ENCODE data around the gene PEX11B.

Gene PEX11B

DNA sequence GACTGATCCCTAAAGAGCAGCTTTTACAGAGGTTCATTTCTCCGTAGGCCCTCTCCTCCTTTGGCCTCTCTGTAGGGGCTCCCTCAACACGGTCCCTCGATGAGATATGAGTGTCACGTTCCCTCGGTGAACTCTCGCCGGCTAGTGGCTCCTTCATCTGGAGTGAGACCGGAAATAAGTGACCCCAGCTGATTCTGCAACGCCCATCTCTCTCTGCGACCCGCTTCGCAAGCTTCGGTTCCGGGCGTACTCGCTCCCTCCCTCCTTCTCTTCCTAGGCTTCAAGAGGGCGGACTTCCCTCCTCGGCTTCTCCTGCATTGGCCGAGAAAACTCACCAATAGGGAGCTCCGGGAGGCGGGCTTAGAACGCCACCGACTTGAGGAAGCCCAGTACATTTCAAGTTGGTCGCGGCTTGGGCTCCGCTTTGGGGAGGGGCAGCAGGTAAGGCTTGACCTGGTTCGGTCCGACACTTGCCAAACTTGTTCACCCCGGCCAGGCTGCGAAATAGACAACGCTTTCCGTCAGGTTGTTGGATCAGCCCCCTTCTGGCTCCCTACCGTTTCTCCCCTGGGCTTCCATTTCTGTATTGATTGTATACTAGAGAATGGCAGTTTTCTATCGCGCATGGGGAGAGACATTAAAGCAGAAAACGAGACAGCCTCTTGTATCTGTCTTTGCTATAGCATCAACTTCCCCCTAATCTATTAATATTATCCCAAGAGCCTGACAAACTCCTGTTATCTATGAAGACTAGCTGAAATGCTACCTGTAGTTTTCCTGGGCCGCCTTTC, 46.0 kb upstream of the PEX11B start, which contains the start of the genes ANKRD34A and POLR3GL (continued):
- TF ChIP-seq PRDM6 (tag by site-specific recombination; IDR thresholded peaks at IDR 0.05) (no peak), GLI4 (tag by site-specific recombination; IDR thresholded peaks at IDR 0.05) (no peak), TCF7L2 (IDR thresholded peaks at IDR 0.05; ENCODE audit: borderline replicate concordance, low read depth, low read length) (no peak), ZBTB1 (tag by site-specific recombination; IDR thresholded peaks at IDR 0.05) (no peak), ZSCAN4 (tag by site-specific recombination; IDR thresholded peaks at IDR 0.05) (no peak), ZNF184 (tag by site-specific recombination; IDR thresholded peaks at IDR 0.05) (no peak), ZNF548 (tag by site-specific recombination; IDR thresholded peaks at IDR 0.05) (no peak), ZNF324 (tag by site-specific recombination; IDR thresholded peaks at IDR 0.05) (no peak), ZNF596 (tag by site-specific recombination; IDR thresholded peaks at IDR 0.05) (0 out of 2 replicates have a peak, but pooled peaks have one; percentile 24), ZFP69B (tag by site-specific recombination; IDR thresholded peaks at IDR 0.05) (no peak), PRDM10 (tag by site-specific recombination; IDR thresholded peaks at IDR 0.05) (peak; percentile 87), KLF10 (tag by site-specific recombination; IDR thresholded peaks at IDR 0.05) (peak; percentile 41; the same call in 1 of the 2 replicates), TRIM28 (IDR thresholded peaks at IDR 0.05; ENCODE audit: borderline replicate concordance, low read length) (peak; percentile 79; the same call in 1 of the 2 replicates), ZBTB17 (tag by site-specific recombination; IDR thresholded peaks at IDR 0.05) (peak; percentile 77), SP2 (tag by site-specific recombination; IDR thresholded peaks at IDR 0.05) (peak; percentile 98), ZSCAN23 (tag by site-specific recombination; IDR thresholded peaks at IDR 0.05) (no peak), PBX3 (CRISPR knock-in tag; IDR thresholded peaks at IDR 0.05) (no peak), SP7 (tag by site-specific recombination; IDR thresholded peaks at IDR 0.05) (no peak; the same call in 1 of the 2 replicates), ZNF132 (tag by site-specific recombination; IDR thresholded peaks at IDR 0.05; ENCODE audit: borderline replicate concordance) (no peak)
- TF ChIP-seq, protein P1, sequence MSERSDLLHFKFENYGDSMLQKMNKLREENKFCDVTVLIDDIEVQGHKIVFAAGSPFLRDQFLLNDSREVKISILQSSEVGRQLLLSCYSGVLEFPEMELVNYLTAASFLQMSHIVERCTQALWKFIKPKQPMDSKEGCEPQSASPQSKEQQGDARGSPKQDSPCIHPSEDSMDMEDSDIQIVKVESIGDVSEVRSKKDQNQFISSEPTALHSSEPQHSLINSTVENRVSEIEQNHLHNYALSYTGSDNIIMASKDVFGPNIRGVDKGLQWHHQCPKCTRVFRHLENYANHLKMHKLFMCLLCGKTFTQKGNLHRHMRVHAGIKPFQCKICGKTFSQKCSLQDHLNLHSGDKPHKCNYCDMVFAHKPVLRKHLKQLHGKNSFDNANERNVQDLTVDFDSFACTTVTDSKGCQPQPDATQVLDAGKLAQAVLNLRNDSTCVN (tag by site-specific recombination; optimal IDR thresholded peaks at IDR 0.05) = peak; percentile 24
- TF ChIP-seq, protein P2, sequence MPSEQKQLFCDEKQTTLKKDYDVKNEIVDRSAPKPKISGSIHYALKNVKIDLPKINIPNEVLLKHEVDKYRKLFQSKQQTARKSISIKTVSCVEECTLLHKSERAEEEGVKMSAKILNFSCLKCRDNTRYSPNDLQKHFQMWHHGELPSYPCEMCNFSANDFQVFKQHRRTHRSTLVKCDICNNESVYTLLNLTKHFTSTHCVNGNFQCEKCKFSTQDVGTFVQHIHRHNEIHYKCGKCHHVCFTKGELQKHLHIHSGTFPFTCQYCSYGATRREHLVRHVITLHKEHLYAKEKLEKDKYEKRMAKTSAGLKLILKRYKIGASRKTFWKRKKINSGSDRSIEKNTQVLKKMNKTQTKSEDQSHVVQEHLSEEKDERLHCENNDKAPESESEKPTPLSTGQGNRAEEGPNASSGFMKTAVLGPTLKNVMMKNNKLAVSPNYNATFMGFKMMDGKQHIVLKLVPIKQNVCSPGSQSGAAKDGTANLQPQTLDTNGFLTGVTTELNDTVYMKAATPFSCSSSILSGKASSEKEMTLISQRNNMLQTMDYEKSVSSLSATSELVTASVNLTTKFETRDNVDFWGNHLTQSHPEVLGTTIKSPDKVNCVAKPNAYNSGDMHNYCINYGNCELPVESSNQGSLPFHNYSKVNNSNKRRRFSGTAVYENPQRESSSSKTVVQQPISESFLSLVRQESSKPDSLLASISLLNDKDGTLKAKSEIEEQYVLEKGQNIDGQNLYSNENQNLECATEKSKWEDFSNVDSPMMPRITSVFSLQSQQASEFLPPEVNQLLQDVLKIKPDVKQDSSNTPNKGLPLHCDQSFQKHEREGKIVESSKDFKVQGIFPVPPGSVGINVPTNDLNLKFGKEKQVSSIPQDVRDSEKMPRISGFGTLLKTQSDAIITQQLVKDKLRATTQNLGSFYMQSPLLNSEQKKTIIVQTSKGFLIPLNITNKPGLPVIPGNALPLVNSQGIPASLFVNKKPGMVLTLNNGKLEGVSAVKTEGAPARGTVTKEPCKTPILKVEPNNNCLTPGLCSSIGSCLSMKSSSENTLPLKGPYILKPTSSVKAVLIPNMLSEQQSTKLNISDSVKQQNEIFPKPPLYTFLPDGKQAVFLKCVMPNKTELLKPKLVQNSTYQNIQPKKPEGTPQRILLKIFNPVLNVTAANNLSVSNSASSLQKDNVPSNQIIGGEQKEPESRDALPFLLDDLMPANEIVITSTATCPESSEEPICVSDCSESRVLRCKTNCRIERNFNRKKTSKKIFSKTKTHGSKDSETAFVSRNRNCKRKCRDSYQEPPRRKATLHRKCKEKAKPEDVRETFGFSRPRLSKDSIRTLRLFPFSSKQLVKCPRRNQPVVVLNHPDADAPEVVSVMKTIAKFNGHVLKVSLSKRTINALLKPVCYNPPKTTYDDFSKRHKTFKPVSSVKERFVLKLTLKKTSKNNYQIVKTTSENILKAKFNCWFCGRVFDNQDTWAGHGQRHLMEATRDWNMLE (tag by site-specific recombination; conservative IDR thresholded peaks at IDR 0.05; ENCODE audit: low read depth) = no peak
- TF ChIP-seq, protein P3, sequence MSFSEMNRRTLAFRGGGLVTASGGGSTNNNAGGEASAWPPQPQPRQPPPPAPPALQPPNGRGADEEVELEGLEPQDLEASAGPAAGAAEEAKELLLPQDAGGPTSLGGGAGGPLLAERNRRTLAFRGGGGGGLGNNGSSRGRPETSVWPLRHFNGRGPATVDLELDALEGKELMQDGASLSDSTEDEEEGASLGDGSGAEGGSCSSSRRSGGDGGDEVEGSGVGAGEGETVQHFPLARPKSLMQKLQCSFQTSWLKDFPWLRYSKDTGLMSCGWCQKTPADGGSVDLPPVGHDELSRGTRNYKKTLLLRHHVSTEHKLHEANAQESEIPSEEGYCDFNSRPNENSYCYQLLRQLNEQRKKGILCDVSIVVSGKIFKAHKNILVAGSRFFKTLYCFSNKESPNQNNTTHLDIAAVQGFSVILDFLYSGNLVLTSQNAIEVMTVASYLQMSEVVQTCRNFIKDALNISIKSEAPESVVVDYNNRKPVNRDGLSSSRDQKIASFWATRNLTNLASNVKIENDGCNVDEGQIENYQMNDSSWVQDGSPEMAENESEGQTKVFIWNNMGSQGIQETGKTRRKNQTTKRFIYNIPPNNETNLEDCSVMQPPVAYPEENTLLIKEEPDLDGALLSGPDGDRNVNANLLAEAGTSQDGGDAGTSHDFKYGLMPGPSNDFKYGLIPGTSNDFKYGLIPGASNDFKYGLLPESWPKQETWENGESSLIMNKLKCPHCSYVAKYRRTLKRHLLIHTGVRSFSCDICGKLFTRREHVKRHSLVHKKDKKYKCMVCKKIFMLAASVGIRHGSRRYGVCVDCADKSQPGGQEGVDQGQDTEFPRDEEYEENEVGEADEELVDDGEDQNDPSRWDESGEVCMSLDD (tag by site-specific recombination; IDR thresholded peaks at IDR 0.05) = no peak

All from HEK293 (cell line).